Adrenal gland (tissue), 19 donors: Measurements from ENCODE around the gene LSM10. TPM values are rescaled to one million over a fixed set of nuclear protein-coding genes. Genes with fewer than 3 reads are reported as not detected.
A peak's percentile ranks its signal among the peaks of the same experiment; 100 is the strongest.

Experiments used
- DNase-seq, 7 donors: peaks; one replicate each; pipeline ENCODE4 v3.0.0-alpha.2; 2019 to 2020
- H3K27ac ChIP-seq, 5 donors: fragments of 200-600 bp; sonication (generic) in 4 of 5; 1 replicate in 3 of 5; 2 replicates in 2 of 5; pipeline versions ENCODE4 v1.5.1 to v1.8.0; 2016 to 2020; ENCODE audit warnings: mild to moderate bottlenecking in 1 of 5
- H3K27me3 ChIP-seq: fragments of 200-600 bp; 2 replicates; pipeline ENCODE4 v1.8.0; 2021
- H3K36me3 ChIP-seq, 2 donors: fragments of 200-600 bp; replicated peaks in 1 of 2; 1 replicate in 1 of 2; 2 replicates in 1 of 2; pipeline versions ENCODE4 v1.5.1 to v1.8.0; 2018 to 2022
- H3K4me1 ChIP-seq, 2 donors: fragments of 200-600 bp; replicated peaks in 1 of 2; 1 replicate in 1 of 2; 2 replicates in 1 of 2; pipeline versions ENCODE4 v1.5.1 to v1.8.0; 2018 to 2021
- H3K4me3 ChIP-seq, 4 donors: fragments of 200-600 bp; sonication (generic) in 3 of 4; one replicate each; pipeline ENCODE4 v1.5.1; 2016 to 2018
- H3K9me3 ChIP-seq, 3 donors: fragments of 200-600 bp; sonication (generic) in 1 of 3; replicated peaks in 1 of 3; 1 replicate in 2 of 3; 2 replicates in 1 of 3; pipeline versions ENCODE4 v1.5.1 to v1.8.0; 2016 to 2021
- CTCF ChIP-seq, 6 experiments: fragments of 450-650 bp in 4 of 6; fragments of 200-600 bp in 2 of 6; sonication (generic) in 1 of 6; IDR thresholded peaks; 1 replicate in 5 of 6; 2 replicates in 1 of 6; pipeline versions ENCODE4 v1.5.1 to v1.8.0; 2016 to 2021; ENCODE audit warnings: antibody characterized with exemption in 6 of 6, mild to moderate bottlenecking in 2 of 6, moderate library complexity in 1 of 6
- POLR2A ChIP-seq, 2 donors: fragments of 450-650 bp; IDR thresholded peaks; one replicate each; pipeline ENCODE4 v1.6.1; 2017; ENCODE audit warnings: antibody characterized with exemption in 2 of 2, mild to moderate bottlenecking in 2 of 2, moderate library complexity in 1 of 2
- WGBS, 4 donors: extraction: QIAGEN DNeasy Blood & Tissue Kit in 2 of 4; methylation state at CpG; one replicate each; pipeline versions ENCODE4 v1.1.5 to v1.1.7; 2013 to 2017; 5-methylcytosine and 5-hydroxymethylcytosine counted together
- intact Hi-C, 2 donors: fragments of 100-400 bp; cut with DNase I; formaldehyde crosslinking; loops; one replicate each; pipeline versions ENCODE4 v1.14.1 to v1.15.0; 2022 to 2023
- long read RNA-seq, 10 donors: library from polyadenylated mRNA in 3 of 10; unstranded in 2 of 10; stranded (forward) in 1 of 10; transcript quantifications; one replicate each; pipeline ENCODE4 v2.0.0 and lab custom pipeline, GENCODE V29; 2021 to 2026
- polyA plus RNA-seq, 3 donors: library from polyadenylated mRNA; stranded (reverse); fragments of 200-250 nt in 2 of 3; fragments of 350-450 nt in 1 of 3; fragmentation: Illumina TruSeq in 1 of 3; extraction: RNeasy Lipid Tissue Mini Kit (QIAGEN cat#74804) in 1 of 3; gene quantifications; one replicate each; pipeline ENCODE4 v1.2.3, GENCODE V29; 2013 to 2014
- total RNA-seq, 9 donors: library from RNA; depleted of rRNA in 4 of 9; stranded (reverse); fragments of >200 nt in 4 of 9; fragments of 120-200 nt in 1 of 9; fragmentation: NEBNext Ultra II Directional in 1 of 9; extraction: Animal tissue kit (Norgen Biotek cat#: 25700) in 1 of 9; gene quantifications; one replicate each; pipeline versions ENCODE4 v1.1.0 to v1.2.4, GENCODE V29; 2013 to 2023
- donor health status: healthy with polysubstance abuse.
- donor health status: Bipolar disorder and iron deficiency.
- donor health status: DM: yes; HTN: yes; CAD: no.
- donor health status: DM: no; HTN: no; CAD: no.
- donor health status: DM: no; HTN: no; CAD: no.
- donor health status: DM: yes; HTN: yes; CAD: no.

Gene LSM10
- 10 to 100 TPM; 13.2 to 42.1 (median 34.8) TPM for total RNA-seq
- polyA plus RNA-seq = 10 to 100 TPM; 33.5 to 48.7 (median 39.9) TPM
- long read RNA-seq, donor 1, transcript LSM10-201 (2 exons, 850 nt) = major isoform, 29 of 29 reads
- long read RNA-seq, donor 1, partial matches to known transcripts = 0 of 29 reads
- long read RNA-seq, donor 1, other reads (novel, unspliced or antisense) = 0 of 29 reads
- long read RNA-seq, donor 2, transcript LSM10-201 (2 exons, 850 nt) = major isoform, 10 of 10 reads
- long read RNA-seq, donor 2, partial matches to known transcripts = 0 of 10 reads
- long read RNA-seq, donor 2, other reads (novel, unspliced or antisense) = 0 of 10 reads
- long read RNA-seq, donor 3, transcript LSM10-201 (2 exons, 850 nt) = major isoform, 19 of 19 reads
- long read RNA-seq, donor 3, partial matches to known transcripts = 0 of 19 reads
- long read RNA-seq, donor 3, other reads (novel, unspliced or antisense) = 0 of 19 reads
- long read RNA-seq, donor 4, transcript LSM10-201 (2 exons, 850 nt) = major isoform, 32 of 33 reads
- long read RNA-seq, donor 4, partial matches to known transcripts = 0 of 33 reads
- long read RNA-seq, donor 4, other reads (novel, unspliced or antisense) = 1 of 33 reads
- long read RNA-seq, donor 5, transcript LSM10-201 (2 exons, 850 nt) = major isoform, 26 of 27 reads
- long read RNA-seq, donor 5, partial matches to known transcripts = 0 of 27 reads
- long read RNA-seq, donor 5, other reads (novel, unspliced or antisense) = 1 of 27 reads
- long read RNA-seq, donor 6, transcript LSM10-201 (2 exons, 850 nt) = major isoform, 21 of 22 reads
- long read RNA-seq, donor 6, partial matches to known transcripts = 0 of 22 reads
- long read RNA-seq, donor 6, other reads (novel, unspliced or antisense) = 1 of 22 reads
- long read RNA-seq, donor 7, transcript LSM10-201 (2 exons, 850 nt) = major isoform, 11 of 11 reads
- long read RNA-seq, donor 7, partial matches to known transcripts = 0 of 11 reads
- long read RNA-seq, donor 7, other reads (novel, unspliced or antisense) = 0 of 11 reads
- long read RNA-seq, donor 8, transcript LSM10-201 (2 exons, 850 nt) = major isoform, 37 of 37 reads
- long read RNA-seq, donor 8, partial matches to known transcripts = 0 of 37 reads
- long read RNA-seq, donor 8, other reads (novel, unspliced or antisense) = 0 of 37 reads
- long read RNA-seq, donor 9, transcript LSM10-201 (2 exons, 850 nt) = major isoform, 12 of 12 reads
- long read RNA-seq, donor 9, partial matches to known transcripts = 0 of 12 reads
- long read RNA-seq, donor 9, other reads (novel, unspliced or antisense) = 0 of 12 reads
- long read RNA-seq, donor 10, transcript LSM10-201 (2 exons, 850 nt) = major isoform, 13 of 13 reads
- long read RNA-seq, donor 10, partial matches to known transcripts = 0 of 13 reads
- long read RNA-seq, donor 10, other reads (novel, unspliced or antisense) = 0 of 13 reads

DNA sequence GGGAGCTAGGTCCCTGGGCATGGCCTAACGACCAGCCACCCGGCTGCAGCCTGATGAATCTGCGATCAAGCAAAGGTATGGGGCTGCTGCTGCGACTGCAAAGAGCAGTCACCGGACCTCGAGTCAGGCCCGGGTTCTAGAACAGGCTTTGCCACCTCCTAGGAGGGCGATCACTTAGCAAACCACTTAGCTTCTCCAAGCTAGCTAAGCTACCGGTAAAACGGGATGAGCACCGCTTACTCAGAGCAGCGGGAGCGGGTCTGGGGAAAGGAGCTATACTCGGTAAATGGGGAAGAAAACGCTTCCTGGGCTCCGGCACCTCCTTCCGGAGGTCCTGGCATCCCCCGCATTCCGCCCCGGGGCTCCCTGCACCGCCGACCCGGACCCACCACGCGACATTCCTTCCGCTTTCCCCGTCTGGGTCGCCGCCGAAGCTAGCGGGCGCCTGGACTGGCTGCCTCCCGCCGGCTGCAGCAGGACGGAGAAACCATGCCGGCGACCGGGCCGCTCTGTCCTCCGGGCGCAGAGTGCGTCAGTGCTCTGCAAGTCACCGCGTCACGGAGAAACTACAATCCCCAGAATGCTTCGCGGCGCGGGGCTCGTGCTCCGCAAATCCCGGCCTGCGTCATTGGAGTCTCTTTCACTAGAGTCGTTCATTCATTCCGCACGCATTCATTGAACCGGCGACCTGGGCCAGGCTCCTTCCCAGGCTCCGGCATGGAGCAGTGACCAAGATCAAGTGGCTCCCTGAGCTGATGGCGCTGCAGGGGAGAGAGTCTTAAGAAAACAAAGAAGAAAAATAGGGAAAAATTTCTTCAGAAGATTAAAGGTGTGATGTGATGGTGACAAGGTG, at the start of gene LSM10:
Gene LSM10, minus strand, starts transcription at position 531 of the 853 bp plus-strand sequence. CDS start 3,779 bp downstream, outside the sequence.
- H3K36me3 ChIP-seq = peaks cover 0 to 17% of the 10 kb centered on the region in 2 donors
- H3K27ac ChIP-seq = peak within 1 kb of the TSS; percentile 69 to 95 (median 84)
- no peaks in the 10 kb centered on the region for H3K27me3 ChIP-seq
- DNase-seq = peak; percentile 91 to 98 (median 96)
- TF ChIP-seq POLR2A (IDR thresholded peaks at IDR 0.05) (peak; percentile 93 to 95), CTCF (IDR thresholded peaks at IDR 0.05) (no peak)
- WGBS, 4 donors = 0 to 1% (median 1%) methylated on average over 8 to 60 of the region's 60 CpGs
- peak within 1 kb of the TSS in 3 of 4 donors; percentile 62 to 72 (median 64) for H3K4me3 ChIP-seq
- intact Hi-C loops = loop anchor here in 1 of 2 donors (10.0 kb wide), 1 partner anchor 253 kb away; the partner anchor contains the start of gene TRAPPC3
- H3K4me1 ChIP-seq = peaks cover 7 to 15% of the 10 kb centered on the region in 2 donors
- H3K9me3 ChIP-seq = no peaks in the 10 kb centered on the region

DNA sequence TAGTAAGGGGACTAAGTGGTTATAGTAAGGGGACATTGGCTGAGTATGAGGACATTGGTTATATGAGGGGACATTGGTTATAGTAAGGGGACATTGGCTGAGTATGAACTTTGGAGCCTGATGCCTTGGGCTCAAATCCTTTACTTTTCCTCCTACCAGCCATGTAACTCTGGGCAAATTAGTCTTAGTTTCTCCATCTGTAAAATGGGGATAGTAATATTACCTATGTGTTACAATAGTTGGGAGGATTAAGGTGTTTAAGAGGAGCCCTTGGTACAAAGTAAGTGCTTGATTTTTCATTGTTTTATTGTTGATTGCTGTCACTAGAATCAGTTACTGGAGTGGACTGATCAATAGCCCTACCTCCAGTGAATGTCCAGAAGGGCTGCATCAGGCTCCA, 49.7 kb upstream of the LSM10 start:
- Histone ChIP-seq H3K27me3 (no peaks in the 10 kb centered on the region), H3K9me3 (no peaks in the 10 kb centered on the region), H3K4me1 (peaks cover 3 to 4% of the 10 kb centered on the region in 2 donors), H3K4me3 (no peak overlapping the region), H3K36me3 (no peaks in the 10 kb centered on the region), H3K27ac (no peak overlapping the region)
- TF ChIP-seq CTCF (IDR thresholded peaks at IDR 0.05) (no peak), POLR2A (IDR thresholded peaks at IDR 0.05) (no peak)
- DNase-seq = no peak
- intact Hi-C loops = no loop called here

DNA sequence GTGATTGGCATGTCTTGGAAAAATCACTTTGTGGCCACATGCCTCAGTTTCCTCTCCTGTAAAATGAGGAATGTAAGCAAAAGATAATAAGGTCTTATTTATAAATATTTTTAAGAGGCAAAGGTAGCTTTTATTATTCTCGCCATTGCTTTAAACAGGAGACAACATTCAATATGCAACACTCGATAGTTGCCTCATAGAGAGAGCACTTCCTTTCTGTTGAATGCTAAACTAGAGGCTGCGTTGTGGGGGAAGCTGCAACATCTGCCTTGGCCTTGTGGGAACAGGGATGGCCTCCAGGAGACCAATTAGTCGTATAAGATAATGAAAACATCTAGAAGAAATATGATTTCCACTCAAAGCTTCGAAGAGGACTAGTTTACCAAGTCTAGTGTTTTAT, 49.0 kb upstream of the LSM10 start:
- Histone ChIP-seq H3K9me3 (no peaks in the 10 kb centered on the region), H3K36me3 (no peaks in the 10 kb centered on the region), H3K4me3 (no peak overlapping the region), H3K27ac (no peak overlapping the region), H3K27me3 (no peaks in the 10 kb centered on the region), H3K4me1 (peaks cover 3 to 8% of the 10 kb centered on the region in 2 donors)
- WGBS, 4 donors = 45 to 56% (median 52%) methylated on average over 5 of the region's 5 CpGs
- no peak for TF ChIP-seq CTCF (IDR thresholded peaks at IDR 0.05)
- TF ChIP-seq POLR2A (IDR thresholded peaks at IDR 0.05) = no peak
- intact Hi-C loops = no loop called here
- DNase-seq = no peak
